H4 (cell line): ENCODE data around the gene CD300A. TPM values are rescaled to one million over a fixed set of nuclear protein-coding genes. Genes with fewer than 3 reads are reported as not detected.

Experiments
- total RNA-seq: library from RNA; depleted of rRNA; stranded (reverse); fragments of >200 nt; shearing (Covaris generic); gene quantifications from 2 replicates; pipeline ENCODE4 v1.2.3, GENCODE V29; 2014; rRNA removed

Gene CD300A
- total RNA-seq, 1 experiment from 2014 or later, result not detected

Other genes with a start within 250 kb of the CD300A start
- not detected in 2 replicates for gene DNAI2, start 192.4 kb upstream of the CD300A start, total RNA-seq
- not detected in 2 replicates for gene KIF19, start 140.4 kb upstream of the CD300A start, total RNA-seq
- not detected in 2 replicates for gene BTBD17, start 104.8 kb upstream of the CD300A start, total RNA-seq
- not detected in 2 replicates for gene GPR142, start 99.1 kb upstream of the CD300A start, total RNA-seq
- gene GPRC5C, start 34.5 kb upstream of the CD300A start, total RNA-seq, result 63.4 and 78.9 TPM in 2 replicates
- gene CD300LB, start 64.8 kb downstream of the CD300A start, total RNA-seq, result not detected in 2 replicates
- 0.37 and 0.45 TPM in 2 replicates for gene CD300C, start 79.5 kb downstream of the CD300A start, total RNA-seq
- gene CD300H, start 100.9 kb downstream of the CD300A start, total RNA-seq, result 0.78 TPM in 1 of 2 replicates, not detected in the other
- gene CD300LD, start 125.6 kb downstream of the CD300A start, total RNA-seq, result not detected in 2 replicates
- gene CD300E, start 157.1 kb downstream of the CD300A start, total RNA-seq, result not detected in 2 replicates
- not detected in 2 replicates for gene CD300LF, start 246.3 kb downstream of the CD300A start, total RNA-seq